NOMO-1 treated with DMSO at 0.1 percent for 48 hours (cell line): ENCODE data around the gene C9.
A peak's percentile ranks its signal among the peaks of the same experiment; 100 is the strongest.
"Not testable (repeated sequence)": the region's sequence is repeated elsewhere in the genome, so short reads cannot be mapped to it uniquely, and the experiment has no call there.

Experiments
- DNase-seq: peaks from one replicate; lab custom pipeline; 2025; ENCODE audit not compliant: unreplicated experiment; lab: John Stamatoyannopoulos, UW

Gene C9

GRCh38 chr5:39333104-39333503 is 31.2 kb downstream of the C9 start:
- DNase-seq: no peak

- no peak for DNase-seq
Observed at GRCh38 chr5:39331861-39332381, 32.4 kb downstream of the C9 start.

- DNase-seq: no peak
Observed at GRCh38 chr5:39328731-39329130, 35.6 kb downstream of the C9 start.

GRCh38 chr5:39323542-39323941 is 40.8 kb downstream of the C9 start:
- no peak for DNase-seq

GRCh38 chr5:39319395-39319794 is 44.9 kb downstream of the C9 start:
- no peak for DNase-seq

- not testable (repeated sequence) for DNase-seq
Observed at GRCh38 chr5:39316464-39316863, 47.8 kb downstream of the C9 start.

- no peak for DNase-seq
Observed at GRCh38 chr5:39315995-39316394, 48.3 kb downstream of the C9 start.

- DNase-seq: no peak
Observed at GRCh38 chr5:39314591-39314990, 49.7 kb downstream of the C9 start.

- DNase-seq: peak; percentile 27
Observed at GRCh38 chr5:39309534-39309933, 54.8 kb downstream of the C9 start.

GRCh38 chr5:39302472-39302871 is 61.8 kb downstream of the C9 start:
- peak; percentile 89 for DNase-seq

GRCh38 chr5:39301406-39301805 is 62.9 kb downstream of the C9 start:
- DNase-seq: no peak

- no peak for DNase-seq
Observed at GRCh38 chr5:39299962-39300361, 64.3 kb downstream of the C9 start.

GRCh38 chr5:39294736-39295135 is 69.6 kb downstream of the C9 start:
- DNase-seq: no peak

GRCh38 chr5:39284552-39284951 is 79.7 kb downstream of the C9 start:
- no peak for DNase-seq

- peak; percentile 89 for DNase-seq
Observed at GRCh38 chr5:39283231-39283818, 81.0 kb downstream of the C9 start.

GRCh38 chr5:39282561-39282960 is 81.7 kb downstream of the C9 start:
- DNase-seq: no peak

- not testable (repeated sequence) for DNase-seq
Observed at GRCh38 chr5:39275865-39276264, 88.4 kb downstream of the C9 start.

GRCh38 chr5:39274398-39275085 is 89.8 kb downstream of the C9 start:
- DNase-seq: peak; percentile 93

GRCh38 chr5:39273314-39273954 is 90.9 kb downstream of the C9 start:
- DNase-seq: peak; percentile 61

GRCh38 chr5:39272869-39273231 is 91.4 kb downstream of the C9 start:
- not testable (repeated sequence) for DNase-seq

- peak; percentile 96 for DNase-seq
Observed at GRCh38 chr5:39270225-39270848, 94.0 kb downstream of the C9 start.

GRCh38 chr5:39267186-39267585 is 97.1 kb downstream of the C9 start:
- no peak for DNase-seq
